ENCODE results near the gene EEF1A2. TPM values are rescaled to one million over a fixed set of nuclear protein-coding genes. Genes with fewer than 3 reads are reported as not detected.

Gene EEF1A2
- total and polyA plus RNA-seq, 10 donors = 0.39 to 1.4 (median 0.54) TPM

- H3K27me3 ChIP-seq (replicated peaks in 1 of 7) = peaks cover 6 to 71% (median 38%) of the 10 kb centered on the region in 7 donors
- 52 to 89% (median 66%) methylated on average over 4 of the region's 4 CpGs for WGBS, 5 donors
Observed at GRCh38 chr20:63491635-63492230, 7.2 kb downstream of the EEF1A2 start.

GRCh38 chr20:63491078-63491477 lies 7.8 kb downstream of the EEF1A2 start:
- TF ChIP-seq POLR2AphosphoS5 (IDR thresholded peaks at IDR 0.05) (no peak), CTCF (IDR thresholded peaks at IDR 0.05 in 8 of 11, conservative IDR thresholded peaks at IDR 0.05 in 3 of 11) (no peak), POLR2A (IDR thresholded peaks at IDR 0.05) (no peak)
- peaks cover 6 to 71% (median 34%) of the 10 kb centered on the region in 7 donors for H3K27me3 ChIP-seq (replicated peaks in 1 of 7)
- intact Hi-C loops (cut with DNase I; ENCODE audit: low total_unique reads) = no loop called here
- WGBS, 5 donors = 72 to 88% (median 81%) methylated on average over 4 of the region's 4 CpGs; no CpG with 5 or more reads in 1 of the 5 donors
- H3K4me1 ChIP-seq = peaks cover 0 to 16% (median 7%) of the 10 kb centered on the region in 6 donors
- DNase-seq = no peak
- peaks cover 0 to 5% (median 0%) of the 10 kb centered on the region in 8 donors for H3K9me3 ChIP-seq
- H3K36me3 ChIP-seq = no peaks in the 10 kb centered on the region
- no peak overlapping the region for H3K4me3 ChIP-seq
- no peak overlapping the region for H3K27ac ChIP-seq

More at GRCh38 chr20:63491635-63492230, 7.2 kb downstream of the EEF1A2 start:
- no peaks in the 10 kb centered on the region for H3K9me3 ChIP-seq
- intact Hi-C loops (cut with DNase I; ENCODE audit: low total_unique reads) = no loop called here
- H3K4me1 ChIP-seq = peaks cover 5 to 23% (median 13%) of the 10 kb centered on the region in 6 donors
- no peak for TF ChIP-seq POLR2AphosphoS5 (IDR thresholded peaks at IDR 0.05)
- TF ChIP-seq CTCF (IDR thresholded peaks at IDR 0.05 in 8 of 11, conservative IDR thresholded peaks at IDR 0.05 in 3 of 11) = no peak
- no peak for TF ChIP-seq POLR2A (IDR thresholded peaks at IDR 0.05)
- H3K36me3 ChIP-seq = no peaks in the 10 kb centered on the region
- no peak overlapping the region for H3K27ac ChIP-seq
- no peak overlapping the region for H3K4me3 ChIP-seq
- no peak for DNase-seq

GRCh38 chr20:63490416-63490815 lies 8.5 kb downstream of the EEF1A2 start:
- no peak overlapping the region for H3K4me3 ChIP-seq
- TF ChIP-seq POLR2AphosphoS5 (IDR thresholded peaks at IDR 0.05) (no peak), CTCF (IDR thresholded peaks at IDR 0.05 in 8 of 11, conservative IDR thresholded peaks at IDR 0.05 in 3 of 11) (no peak), POLR2A (IDR thresholded peaks at IDR 0.05) (no peak)
- peaks cover 6 to 71% (median 41%) of the 10 kb centered on the region in 7 donors for H3K27me3 ChIP-seq (replicated peaks in 1 of 7)
- no peak overlapping the region for H3K27ac ChIP-seq
- H3K9me3 ChIP-seq = peaks cover 0 to 6% (median 0%) of the 10 kb centered on the region in 8 donors
- 60 to 76% (median 72%) methylated on average over 11 to 24 of the region's 24 CpGs for WGBS, 5 donors
- intact Hi-C loops (cut with DNase I; ENCODE audit: low total_unique reads) = no loop called here
- no peak for DNase-seq
- H3K36me3 ChIP-seq = no peaks in the 10 kb centered on the region
- peaks cover 0 to 12% (median 3%) of the 10 kb centered on the region in 6 donors for H3K4me1 ChIP-seq

Measured in spleen (tissue), 11 donors.